ENCODE data around the gene OLFML1.

- TF ChIP-seq CTCF (IDR thresholded peaks at IDR 0.05), result no peak
- TF ChIP-seq POLR2A (IDR thresholded peaks at IDR 0.05), result no peak
These were observed 13.8 kb downstream of the OLFML1 start for GRCh38 chr11:7499081-7499480.

Data from uterus (tissue), 2 donors.